ENCODE measurements around the gene PNKP. TPM values are rescaled to one million over a fixed set of nuclear protein-coding genes. Genes with fewer than 3 reads are reported as not detected.
A peak's percentile ranks its signal among the peaks of the same experiment; 100 is the strongest.

The PNKP gene
- total RNA-seq (2021), result 133 to 146 TPM (median 142 TPM) in 3 replicates
- Bru-seq, nascent RNA, result percentile 75 among the genes with signal in this experiment
- long read RNA-seq, experiment 1, transcript PNKP-201 (17 exons, 2,041 nt), result major isoform, 55 of 142 reads
- long read RNA-seq, experiment 1, transcript PNKP-207 (16 exons, 1,665 nt), result minor isoform, 19 of 142 reads
- long read RNA-seq, experiment 1, partial matches to known transcripts, result 17 of 142 reads
- long read RNA-seq, experiment 1, other reads (novel, unspliced or antisense), result 46 of 142 reads
- long read RNA-seq, experiment 2, transcript PNKP-201 (17 exons, 2,041 nt), result major isoform, 19 of 52 reads
- long read RNA-seq, experiment 2, partial matches to known transcripts, result 14 of 52 reads
- long read RNA-seq, experiment 2, other reads (novel, unspliced or antisense), result 16 of 52 reads
- long read RNA-seq, experiment 3, transcript PNKP-207 (16 exons, 1,665 nt), result major isoform, 10 of 42 reads
- long read RNA-seq, experiment 3, transcript PNKP-201 (17 exons, 2,041 nt), result major isoform, 10 of 42 reads
- long read RNA-seq, experiment 3, partial matches to known transcripts, result 10 of 42 reads
- long read RNA-seq, experiment 3, other reads (novel, unspliced or antisense), result 10 of 42 reads

DNA sequence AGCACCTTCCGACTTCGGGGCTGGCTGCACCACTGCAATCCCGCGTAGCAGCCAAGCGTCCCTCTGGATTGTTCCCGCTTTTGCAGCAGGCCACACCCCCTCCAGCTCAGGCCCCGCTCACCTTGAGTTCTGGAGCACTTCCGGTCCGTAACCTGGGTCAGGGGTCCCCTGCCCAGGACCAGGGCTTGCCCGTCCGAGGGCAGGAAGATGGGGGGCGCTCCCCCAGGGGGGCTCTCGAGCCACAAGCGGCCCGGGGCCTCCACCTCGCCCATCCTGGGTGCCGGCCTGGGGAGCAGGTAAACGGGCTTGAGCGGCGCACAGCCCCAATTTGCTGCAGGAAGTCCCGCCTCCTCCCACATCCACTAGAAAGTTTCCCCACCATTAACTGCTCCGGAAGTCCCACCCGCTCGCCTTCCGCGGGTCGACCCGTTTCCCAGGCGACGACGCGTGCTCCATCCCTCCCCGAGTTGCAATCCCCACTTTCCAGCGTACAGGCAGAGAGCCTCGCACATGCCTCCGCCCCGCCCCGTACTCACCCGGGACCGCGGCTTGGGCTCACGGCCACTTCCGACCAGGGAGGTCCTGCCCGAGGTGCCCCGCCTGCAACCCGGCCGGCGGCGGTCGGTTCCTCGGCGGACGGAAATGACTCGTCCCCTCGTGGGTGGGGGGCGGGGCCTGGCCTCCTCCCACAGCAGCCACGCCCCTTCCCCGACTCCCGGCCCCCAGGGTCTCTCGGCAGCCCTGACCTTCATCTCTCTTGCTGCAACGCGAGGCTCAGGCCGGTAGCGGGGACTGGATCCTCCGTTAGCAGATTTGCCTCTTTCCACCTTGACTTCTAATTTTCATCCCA lies at the start of gene PNKP:
PNKP (minus strand) TSS at position 644 of the 850 bp plus-strand sequence; CDS start at position 272, 372 bp downstream.
- no peak within 1 kb of the TSS for H3K4me3 Mint-ChIP-seq
- no peaks in the 10 kb centered on the region for H3K27me3 Mint-ChIP-seq (ENCODE audit: low read depth)
- DNase-seq (ENCODE audit: low spot score) (peak; percentile 87), ATAC-seq (peak; percentile 21)
- POLR2A ChIA-PET, result interaction anchor here (0.6 to 1.5 kb wide), 7 partner anchors 9 to 191 kb away, joined by 3 to 7 read pairs (median 4); partner anchors contain the start of gene PTOV1
- H3K27ac Mint-ChIP-seq, result peak within 1 kb of the TSS; percentile 97
- peaks cover 29% of the 10 kb centered on the region for H3K4me1 Mint-ChIP-seq
- CTCF ChIA-PET, result interaction anchor here (0.6 to 2.6 kb wide), 8 partner anchors 10 to 201 kb away, joined by 3 to 10 read pairs (median 4); partner anchors contain the start of genes AKT1S1, FUZ and PTOV1
- peaks cover 3% of the 10 kb centered on the region; the same call in 1 of the 2 replicates for H3K9me3 Mint-ChIP-seq
- peaks cover 21% of the 10 kb centered on the region for H3K36me3 Mint-ChIP-seq
- TF ChIP-seq, protein P1, sequence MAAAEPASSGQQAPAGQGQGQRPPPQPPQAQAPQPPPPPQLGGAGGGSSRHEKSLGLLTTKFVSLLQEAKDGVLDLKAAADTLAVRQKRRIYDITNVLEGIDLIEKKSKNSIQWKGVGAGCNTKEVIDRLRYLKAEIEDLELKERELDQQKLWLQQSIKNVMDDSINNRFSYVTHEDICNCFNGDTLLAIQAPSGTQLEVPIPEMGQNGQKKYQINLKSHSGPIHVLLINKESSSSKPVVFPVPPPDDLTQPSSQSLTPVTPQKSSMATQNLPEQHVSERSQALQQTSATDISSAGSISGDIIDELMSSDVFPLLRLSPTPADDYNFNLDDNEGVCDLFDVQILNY (CRISPR knock-in tag; IDR thresholded peaks at IDR 0.05), result peak; percentile 89
- TF ChIP-seq CBFB (CRISPR knock-in tag; IDR thresholded peaks at IDR 0.05; ENCODE audit: low read depth), result no peak
- peak; percentile 27; the same call in 1 of the 2 replicates for TF ChIP-seq NFE2L1 (CRISPR knock-in tag; IDR thresholded peaks at IDR 0.05)
- TF ChIP-seq KAT7 (CRISPR knock-in tag; IDR thresholded peaks at IDR 0.05; ENCODE audit: borderline replicate concordance), result peak; percentile 82; the same call in 1 of the 2 replicates
- 0 out of 2 replicates have a peak, but pooled peaks have one; percentile 57 for TF ChIP-seq PRRX2 (CRISPR knock-in tag; IDR thresholded peaks at IDR 0.05)
- no peak for TF ChIP-seq ZNF219 (CRISPR knock-in tag; IDR thresholded peaks at IDR 0.05; ENCODE audit: borderline replicate concordance)
- TF ChIP-seq EMX1 (CRISPR knock-in tag; IDR thresholded peaks at IDR 0.05), result 0 out of 2 replicates have a peak, but pooled peaks have one; percentile 43
- no peak for TF ChIP-seq SMAD4 (CRISPR knock-in tag; IDR thresholded peaks at IDR 0.05)
- TF ChIP-seq HMGA2 (CRISPR knock-in tag; IDR thresholded peaks at IDR 0.05), result no peak
- TF ChIP-seq, protein P2, sequence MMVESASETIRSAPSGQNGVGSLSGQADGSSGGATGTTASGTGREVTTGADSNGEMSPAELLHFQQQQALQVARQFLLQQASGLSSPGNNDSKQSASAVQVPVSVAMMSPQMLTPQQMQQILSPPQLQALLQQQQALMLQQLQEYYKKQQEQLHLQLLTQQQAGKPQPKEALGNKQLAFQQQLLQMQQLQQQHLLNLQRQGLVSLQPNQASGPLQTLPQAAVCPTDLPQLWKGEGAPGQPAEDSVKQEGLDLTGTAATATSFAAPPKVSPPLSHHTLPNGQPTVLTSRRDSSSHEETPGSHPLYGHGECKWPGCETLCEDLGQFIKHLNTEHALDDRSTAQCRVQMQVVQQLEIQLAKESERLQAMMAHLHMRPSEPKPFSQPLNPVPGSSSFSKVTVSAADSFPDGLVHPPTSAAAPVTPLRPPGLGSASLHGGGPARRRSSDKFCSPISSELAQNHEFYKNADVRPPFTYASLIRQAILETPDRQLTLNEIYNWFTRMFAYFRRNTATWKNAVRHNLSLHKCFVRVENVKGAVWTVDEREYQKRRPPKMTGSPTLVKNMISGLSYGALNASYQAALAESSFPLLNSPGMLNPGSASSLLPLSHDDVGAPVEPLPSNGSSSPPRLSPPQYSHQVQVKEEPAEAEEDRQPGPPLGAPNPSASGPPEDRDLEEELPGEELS (CRISPR knock-in tag; IDR thresholded peaks at IDR 0.05), result peak; percentile 85; the same call in 1 of the 2 replicates
- TF ChIP-seq FOXK1 (CRISPR knock-in tag; IDR thresholded peaks at IDR 0.05), result peak; percentile 88; the same call in 1 of the 2 replicates
- peak; percentile 86; the same call in 1 of the 2 replicates for TF ChIP-seq CREM (CRISPR knock-in tag; IDR thresholded peaks at IDR 0.05)
- TF ChIP-seq FOXP1 (CRISPR knock-in tag; IDR thresholded peaks at IDR 0.05; ENCODE audit: borderline replicate concordance), result peak; percentile 72; the same call in 1 of the 2 replicates
- TF ChIP-seq, protein P3, sequence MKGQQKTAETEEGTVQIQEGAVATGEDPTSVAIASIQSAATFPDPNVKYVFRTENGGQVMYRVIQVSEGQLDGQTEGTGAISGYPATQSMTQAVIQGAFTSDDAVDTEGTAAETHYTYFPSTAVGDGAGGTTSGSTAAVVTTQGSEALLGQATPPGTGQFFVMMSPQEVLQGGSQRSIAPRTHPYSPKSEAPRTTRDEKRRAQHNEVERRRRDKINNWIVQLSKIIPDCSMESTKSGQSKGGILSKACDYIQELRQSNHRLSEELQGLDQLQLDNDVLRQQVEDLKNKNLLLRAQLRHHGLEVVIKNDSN (CRISPR knock-in tag; IDR thresholded peaks at IDR 0.05), result peak; percentile 61; the same call in 1 of the 2 replicates
- TF ChIP-seq JUN (CRISPR knock-in tag; IDR thresholded peaks at IDR 0.05), result no peak
- peak; percentile 75 for TF ChIP-seq GABPB1 (CRISPR knock-in tag; IDR thresholded peaks at IDR 0.05)
- TF ChIP-seq, protein P4, sequence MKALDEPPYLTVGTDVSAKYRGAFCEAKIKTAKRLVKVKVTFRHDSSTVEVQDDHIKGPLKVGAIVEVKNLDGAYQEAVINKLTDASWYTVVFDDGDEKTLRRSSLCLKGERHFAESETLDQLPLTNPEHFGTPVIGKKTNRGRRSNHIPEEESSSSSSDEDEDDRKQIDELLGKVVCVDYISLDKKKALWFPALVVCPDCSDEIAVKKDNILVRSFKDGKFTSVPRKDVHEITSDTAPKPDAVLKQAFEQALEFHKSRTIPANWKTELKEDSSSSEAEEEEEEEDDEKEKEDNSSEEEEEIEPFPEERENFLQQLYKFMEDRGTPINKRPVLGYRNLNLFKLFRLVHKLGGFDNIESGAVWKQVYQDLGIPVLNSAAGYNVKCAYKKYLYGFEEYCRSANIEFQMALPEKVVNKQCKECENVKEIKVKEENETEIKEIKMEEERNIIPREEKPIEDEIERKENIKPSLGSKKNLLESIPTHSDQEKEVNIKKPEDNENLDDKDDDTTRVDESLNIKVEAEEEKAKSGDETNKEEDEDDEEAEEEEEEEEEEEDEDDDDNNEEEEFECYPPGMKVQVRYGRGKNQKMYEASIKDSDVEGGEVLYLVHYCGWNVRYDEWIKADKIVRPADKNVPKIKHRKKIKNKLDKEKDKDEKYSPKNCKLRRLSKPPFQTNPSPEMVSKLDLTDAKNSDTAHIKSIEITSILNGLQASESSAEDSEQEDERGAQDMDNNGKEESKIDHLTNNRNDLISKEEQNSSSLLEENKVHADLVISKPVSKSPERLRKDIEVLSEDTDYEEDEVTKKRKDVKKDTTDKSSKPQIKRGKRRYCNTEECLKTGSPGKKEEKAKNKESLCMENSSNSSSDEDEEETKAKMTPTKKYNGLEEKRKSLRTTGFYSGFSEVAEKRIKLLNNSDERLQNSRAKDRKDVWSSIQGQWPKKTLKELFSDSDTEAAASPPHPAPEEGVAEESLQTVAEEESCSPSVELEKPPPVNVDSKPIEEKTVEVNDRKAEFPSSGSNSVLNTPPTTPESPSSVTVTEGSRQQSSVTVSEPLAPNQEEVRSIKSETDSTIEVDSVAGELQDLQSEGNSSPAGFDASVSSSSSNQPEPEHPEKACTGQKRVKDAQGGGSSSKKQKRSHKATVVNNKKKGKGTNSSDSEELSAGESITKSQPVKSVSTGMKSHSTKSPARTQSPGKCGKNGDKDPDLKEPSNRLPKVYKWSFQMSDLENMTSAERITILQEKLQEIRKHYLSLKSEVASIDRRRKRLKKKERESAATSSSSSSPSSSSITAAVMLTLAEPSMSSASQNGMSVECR (CRISPR knock-in tag; IDR thresholded peaks at IDR 0.05; ENCODE audit: borderline replicate concordance), result 0 out of 2 replicates have a peak, but pooled peaks have one; percentile 36
- TF ChIP-seq, protein P5, sequence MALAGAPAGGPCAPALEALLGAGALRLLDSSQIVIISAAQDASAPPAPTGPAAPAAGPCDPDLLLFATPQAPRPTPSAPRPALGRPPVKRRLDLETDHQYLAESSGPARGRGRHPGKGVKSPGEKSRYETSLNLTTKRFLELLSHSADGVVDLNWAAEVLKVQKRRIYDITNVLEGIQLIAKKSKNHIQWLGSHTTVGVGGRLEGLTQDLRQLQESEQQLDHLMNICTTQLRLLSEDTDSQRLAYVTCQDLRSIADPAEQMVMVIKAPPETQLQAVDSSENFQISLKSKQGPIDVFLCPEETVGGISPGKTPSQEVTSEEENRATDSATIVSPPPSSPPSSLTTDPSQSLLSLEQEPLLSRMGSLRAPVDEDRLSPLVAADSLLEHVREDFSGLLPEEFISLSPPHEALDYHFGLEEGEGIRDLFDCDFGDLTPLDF (CRISPR knock-in tag; IDR thresholded peaks at IDR 0.05), result 0 out of 2 replicates have a peak, but pooled peaks have one; percentile 38
- TF ChIP-seq TEAD1 (CRISPR knock-in tag; IDR thresholded peaks at IDR 0.05), result peak; percentile 50
- TF ChIP-seq TCF7 (CRISPR knock-in tag; IDR thresholded peaks at IDR 0.05; ENCODE audit: low read depth), result no peak
- TF ChIP-seq, protein P6, sequence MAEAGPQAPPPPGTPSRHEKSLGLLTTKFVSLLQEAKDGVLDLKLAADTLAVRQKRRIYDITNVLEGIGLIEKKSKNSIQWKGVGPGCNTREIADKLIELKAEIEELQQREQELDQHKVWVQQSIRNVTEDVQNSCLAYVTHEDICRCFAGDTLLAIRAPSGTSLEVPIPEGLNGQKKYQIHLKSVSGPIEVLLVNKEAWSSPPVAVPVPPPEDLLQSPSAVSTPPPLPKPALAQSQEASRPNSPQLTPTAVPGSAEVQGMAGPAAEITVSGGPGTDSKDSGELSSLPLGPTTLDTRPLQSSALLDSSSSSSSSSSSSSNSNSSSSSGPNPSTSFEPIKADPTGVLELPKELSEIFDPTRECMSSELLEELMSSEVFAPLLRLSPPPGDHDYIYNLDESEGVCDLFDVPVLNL (CRISPR knock-in tag; IDR thresholded peaks at IDR 0.05; ENCODE audit: borderline replicate concordance, low read depth), result no peak
- TF ChIP-seq, protein P7, sequence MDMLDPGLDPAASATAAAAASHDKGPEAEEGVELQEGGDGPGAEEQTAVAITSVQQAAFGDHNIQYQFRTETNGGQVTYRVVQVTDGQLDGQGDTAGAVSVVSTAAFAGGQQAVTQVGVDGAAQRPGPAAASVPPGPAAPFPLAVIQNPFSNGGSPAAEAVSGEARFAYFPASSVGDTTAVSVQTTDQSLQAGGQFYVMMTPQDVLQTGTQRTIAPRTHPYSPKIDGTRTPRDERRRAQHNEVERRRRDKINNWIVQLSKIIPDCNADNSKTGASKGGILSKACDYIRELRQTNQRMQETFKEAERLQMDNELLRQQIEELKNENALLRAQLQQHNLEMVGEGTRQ (CRISPR knock-in tag; IDR thresholded peaks at IDR 0.05), result peak; percentile 81
